Astrocyte (in vitro differentiated cells and primary cell): Measurements from ENCODE around the gene COLEC11. TPM values are rescaled to one million over a fixed set of nuclear protein-coding genes. Genes with fewer than 3 reads are reported as not detected.
"Not testable (repeated sequence)": the region's sequence is repeated elsewhere in the genome, so short reads cannot be mapped to it uniquely, and the experiment has no call there.

Experiments
- DNase-seq: peaks from one replicate; pipeline ENCODE4 v3.0.0-alpha.2; 2010; ENCODE audit warnings: low read depth
- FAIRE-seq: peaks from 2 replicates; lab custom pipeline; 2011; peaks lifted over from hg19 to GRCh38; lab: Jason Lieb, UNC
- H2AFZ ChIP-seq: 2 replicates; pipeline ENCODE4 v1.6.0; 2012; ENCODE audit warnings: low read depth, low read length, inconsistent platforms
- H3K27ac ChIP-seq: 2 replicates; pipeline ENCODE4 v1.5.1; 2011; ENCODE audit warnings: low read depth, low read length, inconsistent platforms
- H3K27me3 ChIP-seq: 2 replicates; pipeline ENCODE4 v1.6.0; 2011; ENCODE audit warnings: low read length, inconsistent platforms; ENCODE audit not compliant: insufficient read depth
- H3K36me3 ChIP-seq: 2 replicates; pipeline ENCODE4 v1.5.1; 2011; ENCODE audit warnings: low read length, inconsistent platforms; ENCODE audit not compliant: insufficient read depth
- H3K4me1 ChIP-seq: 2 replicates; pipeline ENCODE4 v1.5.1; 2011; ENCODE audit warnings: low read length, inconsistent platforms; ENCODE audit not compliant: insufficient read depth
- H3K4me2 ChIP-seq: 2 replicates; pipeline ENCODE4 v1.6.0; 2012; ENCODE audit warnings: low read length, inconsistent platforms
- H3K4me3 ChIP-seq: 2 replicates; pipeline ENCODE4 v1.5.1; 2011; ENCODE audit warnings: low read depth, mild to moderate bottlenecking, low read length, inconsistent platforms; ENCODE audit not compliant: insufficient read depth
- H3K79me2 ChIP-seq: 2 replicates; pipeline ENCODE4 v1.6.0; 2012; ENCODE audit warnings: mild to moderate bottlenecking, low read length, inconsistent platforms; ENCODE audit not compliant: insufficient read depth
- H3K9ac ChIP-seq: 2 replicates; pipeline ENCODE4 v1.6.0; 2012; ENCODE audit warnings: mild to moderate bottlenecking, low read length, inconsistent platforms
- H3K9me3 ChIP-seq: 2 replicates; pipeline ENCODE4 v1.5.1; 2012; ENCODE audit warnings: low read depth, mild to moderate bottlenecking, low read length, inconsistent platforms; ENCODE audit not compliant: insufficient read depth
- H4K20me1 ChIP-seq: 2 replicates; pipeline ENCODE4 v1.6.0; 2012; ENCODE audit warnings: low read length, inconsistent platforms; ENCODE audit not compliant: insufficient read depth
- H3K27ac Mint-ChIP-seq: one replicate; pipeline ENCODE4 v1.8.0; 2021; ENCODE audit warnings: mild to moderate bottlenecking, mixed read lengths; ENCODE audit not compliant: unreplicated experiment
- H3K27me3 Mint-ChIP-seq: one replicate; pipeline ENCODE4 v1.8.0; 2021; ENCODE audit warnings: low read depth, mixed read lengths; ENCODE audit not compliant: unreplicated experiment
- H3K36me3 Mint-ChIP-seq: one replicate; pipeline ENCODE4 v1.8.0; 2021; ENCODE audit warnings: low read depth, mixed read lengths; ENCODE audit not compliant: unreplicated experiment
- H3K4me1 Mint-ChIP-seq: one replicate; pipeline ENCODE4 v1.8.0; 2021; ENCODE audit warnings: low read depth, mixed read lengths; ENCODE audit not compliant: unreplicated experiment
- H3K4me3 Mint-ChIP-seq: one replicate; pipeline ENCODE4 v1.8.0; 2021; ENCODE audit warnings: mild to moderate bottlenecking, moderate library complexity, mixed read lengths; ENCODE audit not compliant: unreplicated experiment
- H3K9me3 Mint-ChIP-seq: one replicate; pipeline ENCODE4 v1.8.0; 2021; ENCODE audit warnings: mild to moderate bottlenecking, mixed read lengths; ENCODE audit not compliant: unreplicated experiment
- CTCF ChIP-seq: IDR thresholded peaks from 2 replicates; pipeline ENCODE4 v1.5.1; 2011; ENCODE audit warnings: low read depth, mild to moderate bottlenecking, inconsistent platforms, low read length, moderate library complexity; ENCODE audit not compliant: insufficient read depth
- EZH2 ChIP-seq: IDR thresholded peaks from 2 replicates; pipeline ENCODE4 v1.6.1; 2012; ENCODE audit warnings: mild to moderate bottlenecking, low read length, inconsistent platforms; ENCODE audit not compliant: insufficient read depth
- total RNA-seq: library from RNA; stranded (reverse); gene quantifications from 2 replicates; pipeline ENCODE4 v1.2.1, GENCODE V29; 2021

COLEC11 gene
- total RNA-seq, 1 donor from 2014 or later, result not detected

GRCh38 chr2:3619033-3619432, 24.1 kb downstream of the COLEC11 start:
- Histone ChIP-seq H2AFZ (no peak overlapping the region), H3K4me2 (no peak overlapping the region), H3K9ac (no peak overlapping the region), H3K9me3 (no peaks in the 10 kb centered on the region), H3K27ac (no peak overlapping the region), H3K4me3 (no peak overlapping the region), H3K36me3 (no peaks in the 10 kb centered on the region), H3K79me2 (no peaks in the 10 kb centered on the region), H3K4me1 (no peaks in the 10 kb centered on the region), H3K27me3 (no peaks in the 10 kb centered on the region), H4K20me1 (no peaks in the 10 kb centered on the region)
- FAIRE-seq (no peak), DNase-seq (no peak)
- no peak overlapping the region for H3K4me3 Mint-ChIP-seq
- H3K27ac Mint-ChIP-seq, result no peak overlapping the region
- H3K4me1 Mint-ChIP-seq, result peaks cover 6% of the 10 kb centered on the region
- peaks cover 17% of the 10 kb centered on the region for H3K9me3 Mint-ChIP-seq
- peaks cover 1% of the 10 kb centered on the region for H3K36me3 Mint-ChIP-seq
- TF ChIP-seq EZH2 (no peak), CTCF (no peak)
- H3K27me3 Mint-ChIP-seq, result no peaks in the 10 kb centered on the region

- H3K36me3 ChIP-seq, H3K27ac ChIP-seq, FAIRE-seq, DNase-seq, H4K20me1 ChIP-seq, H2AFZ ChIP-seq, H3K4me1 ChIP-seq, H3K4me2 ChIP-seq, H3K9ac ChIP-seq, H3K27ac Mint-ChIP-seq, H3K27me3 Mint-ChIP-seq, H3K4me1 Mint-ChIP-seq, H3K4me3 Mint-ChIP-seq, H3K36me3 Mint-ChIP-seq, H3K27me3 ChIP-seq, H3K9me3 ChIP-seq, H3K79me2 ChIP-seq, H3K4me3 ChIP-seq: not testable (repeated sequence)
- H3K9me3 Mint-ChIP-seq, result peaks cover 20% of the 10 kb centered on the region
Observed at GRCh38 chr2:3619661-3620060, 24.7 kb downstream of the COLEC11 start.

GRCh38 chr2:3620834-3621233, 25.9 kb downstream of the COLEC11 start:
- TF ChIP-seq EZH2 (no peak), CTCF (no peak)
- H3K4me1 ChIP-seq, result no peaks in the 10 kb centered on the region
- no peak overlapping the region for H3K27ac ChIP-seq
- no peaks in the 10 kb centered on the region for H3K36me3 ChIP-seq
- H3K79me2 ChIP-seq, result no peaks in the 10 kb centered on the region
- no peak for FAIRE-seq
- DNase-seq, result peak; percentile 37
- no peak overlapping the region for H3K9ac ChIP-seq
- Mint-ChIP-seq H3K9me3 (peaks cover 20% of the 10 kb centered on the region), H3K36me3 (peaks cover 1% of the 10 kb centered on the region), H3K4me1 (peaks cover 6% of the 10 kb centered on the region), H3K27me3 (no peaks in the 10 kb centered on the region), H3K27ac (peak overlapping the region; percentile 71), H3K4me3 (no peak overlapping the region)
- H3K4me3 ChIP-seq, result no peak overlapping the region
- no peaks in the 10 kb centered on the region for H4K20me1 ChIP-seq
- H3K4me2 ChIP-seq, result no peak overlapping the region
- no peak overlapping the region for H2AFZ ChIP-seq
- H3K9me3 ChIP-seq, result no peaks in the 10 kb centered on the region
- H3K27me3 ChIP-seq, result no peaks in the 10 kb centered on the region
